Measurements from ENCODE around the gene DCLK1.

DNA sequence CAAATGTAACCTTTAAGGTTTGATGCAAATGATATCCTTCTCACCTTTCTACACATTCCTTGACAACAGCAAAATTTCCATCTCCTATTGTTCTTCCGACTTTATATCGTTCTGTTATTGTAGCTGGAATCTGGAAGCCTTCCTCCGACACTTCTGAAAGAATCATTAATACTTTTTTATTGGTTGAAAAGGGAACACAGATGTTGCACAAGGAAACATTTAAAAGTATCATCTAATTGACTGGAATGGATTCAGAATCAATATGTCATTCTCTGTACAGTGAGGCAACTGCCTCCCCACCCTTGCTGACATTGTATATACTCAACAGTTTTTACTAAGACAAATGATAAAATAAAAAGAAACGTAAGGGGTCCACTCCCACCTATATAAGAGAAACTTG, 295.2 kb downstream of the DCLK1 start:
- TF ChIP-seq, protein P1, sequence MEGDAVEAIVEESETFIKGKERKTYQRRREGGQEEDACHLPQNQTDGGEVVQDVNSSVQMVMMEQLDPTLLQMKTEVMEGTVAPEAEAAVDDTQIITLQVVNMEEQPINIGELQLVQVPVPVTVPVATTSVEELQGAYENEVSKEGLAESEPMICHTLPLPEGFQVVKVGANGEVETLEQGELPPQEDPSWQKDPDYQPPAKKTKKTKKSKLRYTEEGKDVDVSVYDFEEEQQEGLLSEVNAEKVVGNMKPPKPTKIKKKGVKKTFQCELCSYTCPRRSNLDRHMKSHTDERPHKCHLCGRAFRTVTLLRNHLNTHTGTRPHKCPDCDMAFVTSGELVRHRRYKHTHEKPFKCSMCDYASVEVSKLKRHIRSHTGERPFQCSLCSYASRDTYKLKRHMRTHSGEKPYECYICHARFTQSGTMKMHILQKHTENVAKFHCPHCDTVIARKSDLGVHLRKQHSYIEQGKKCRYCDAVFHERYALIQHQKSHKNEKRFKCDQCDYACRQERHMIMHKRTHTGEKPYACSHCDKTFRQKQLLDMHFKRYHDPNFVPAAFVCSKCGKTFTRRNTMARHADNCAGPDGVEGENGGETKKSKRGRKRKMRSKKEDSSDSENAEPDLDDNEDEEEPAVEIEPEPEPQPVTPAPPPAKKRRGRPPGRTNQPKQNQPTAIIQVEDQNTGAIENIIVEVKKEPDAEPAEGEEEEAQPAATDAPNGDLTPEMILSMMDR (IDR thresholded peaks at IDR 0.05), result no peak
- TF ChIP-seq POLR2A (IDR thresholded peaks at IDR 0.05), result no peak

Measured in body of pancreas (tissue), 4 donors.